PC-3 (cell line): ENCODE measurements around the gene VGLL1. TPM values are rescaled to one million over a fixed set of nuclear protein-coding genes. Genes with fewer than 3 reads are reported as not detected.

Source experiments
- ATAC-seq: fragments of 200-7000 bp; cut with Tn5 transposase; 2 replicates; pipeline ENCODE4 v1.9.1; 2020; ENCODE audit warnings: mild to moderate bottlenecking, moderate library complexity
- BruUV-seq: library from RNA; stranded (reverse); fragments of 400-500 nt; replicated peaks from 2 replicates; lab custom pipeline; 2021; lab: Mats Ljungman, UMichigan
- CTCF ChIA-PET: fragments of 300-600 bp; sonication (Branson Sonifier 250); formaldehyde crosslinking; loops from one replicate; lab custom pipeline; 2022; ENCODE audit warnings: antibody characterized with exemption; lab: Charles Lee
- POLR2A ChIA-PET: fragments of 300-600 bp; sonication (Branson Sonifier 250); formaldehyde crosslinking; loops from one replicate; lab custom pipeline; 2022; ENCODE audit warnings: antibody characterized with exemption; ENCODE audit not compliant: unreplicated experiment; lab: Charles Lee
- DNase-seq: peaks from one replicate; pipeline ENCODE4 v3.0.0-alpha.2; 2015
- H2AFZ ChIP-seq: fragments of 300-600 bp; sonication (generic); 2 replicates; pipeline ENCODE4 v1.6.0; 2016; ENCODE audit warnings: antibody characterized with exemption, low read length
- H3F3A ChIP-seq: fragments of 300-600 bp; sonication (generic); one replicate; pipeline ENCODE4 v1.6.0; 2017; ENCODE audit warnings: antibody characterized with exemption, low read length, control low read depth, mild to moderate bottlenecking; ENCODE audit not compliant: unreplicated experiment
- H3K27ac ChIP-seq: fragments of 300-600 bp; sonication (generic); 2 replicates; pipeline ENCODE4 v1.5.1; 2016; ENCODE audit warnings: mild to moderate bottlenecking, low read length
- H3K27me3 ChIP-seq: fragments of 300-600 bp; sonication (generic); 2 replicates; pipeline ENCODE4 v1.6.1; 2016; ENCODE audit warnings: low read length, mixed read lengths
- H3K36me3 ChIP-seq: fragments of 300-600 bp; sonication (generic); 2 replicates; pipeline ENCODE4 v1.6.1; 2016; ENCODE audit warnings: low read depth, mixed run types, low read length, mixed read lengths
- H3K4me1 ChIP-seq: fragments of 300-600 bp; sonication (generic); 2 replicates; pipeline ENCODE4 v1.5.1; 2016; ENCODE audit warnings: low read length; ENCODE audit not compliant: insufficient read depth
- H3K4me2 ChIP-seq: fragments of 300-600 bp; sonication (generic); 2 replicates; pipeline ENCODE4 v1.6.0; 2016; ENCODE audit warnings: low read length
- H3K4me3 ChIP-seq: fragments of 300-600 bp; sonication (generic); 2 replicates; pipeline ENCODE4 v1.5.1; 2016; ENCODE audit warnings: mild to moderate bottlenecking, low read length, mixed read lengths
- H3K79me2 ChIP-seq: fragments of 300-600 bp; sonication (generic); 2 replicates; pipeline ENCODE4 v1.6.1; 2017; ENCODE audit warnings: low read length, mixed read lengths
- H3K9ac ChIP-seq: fragments of 300-600 bp; sonication (generic); 2 replicates; pipeline ENCODE4 v1.6.0; 2016; ENCODE audit warnings: mild to moderate bottlenecking, low read length
- H3K9me2 ChIP-seq: fragments of 300-600 bp; sonication (generic); replicated peaks from 2 replicates; pipeline ENCODE4 v1.6.1; 2016; ENCODE audit warnings: mixed run types, low read length, mixed read lengths
- H3K9me3 ChIP-seq: fragments of 300-600 bp; sonication (generic); 2 replicates; pipeline ENCODE4 v1.6.1; 2016; ENCODE audit warnings: low read length, mixed read lengths
- H4K20me1 ChIP-seq: fragments of 300-600 bp; sonication (generic); 2 replicates; pipeline ENCODE4 v1.6.1; 2016; ENCODE audit warnings: low read length, mixed read lengths
- CTCF ChIP-seq: fragments of 300-600 bp; sonication (generic); conservative IDR thresholded peaks from 2 replicates; pipeline ENCODE4 v1.5.1; 2017; ENCODE audit warnings: antibody characterized with exemption, low read depth, mild to moderate bottlenecking, low read length
- EZH2 ChIP-seq: fragments of 300-600 bp; sonication (generic); IDR thresholded peaks from one replicate; pipeline ENCODE4 v1.6.1; 2017; ENCODE audit warnings: antibody characterized with exemption, mild to moderate bottlenecking, low read length; ENCODE audit not compliant: unreplicated experiment
- EZH2phosphoT487 ChIP-seq: fragments of 300-600 bp; sonication (generic); IDR thresholded peaks from 2 replicates; pipeline ENCODE4 v1.6.1; 2018; ENCODE audit warnings: mild to moderate bottlenecking, antibody characterized with exemption, low read length, borderline replicate concordance
- intact Hi-C: fragments of 100-400 bp; cut with micrococcal nuclease; formaldehyde crosslinking; loops from 2 replicates; pipeline ENCODE4 v1.9.0; 2023
- total RNA-seq: library from RNA; depleted of rRNA; stranded (reverse); fragments of >200 nt; gene quantifications from 2 replicates; pipeline ENCODE4 v1.2.3, GENCODE V29; 2014

VGLL1 gene
- total RNA-seq, 1 experiment from 2014 or later, result 5.3 TPM

- H3K9me3 ChIP-seq, result no peaks in the 10 kb centered on the region
- ATAC-seq, result no peak
- POLR2A ChIA-PET, result no interaction called here
These were observed 52.5 kb downstream of the VGLL1 start for GRCh38 chrX:136584545-136584944.

GRCh38 chrX:136585262-136585661 lies 53.2 kb downstream of the VGLL1 start:
- TF ChIP-seq EZH2, result no peak
- TF ChIP-seq CTCF, result no peak
- TF ChIP-seq EZH2phosphoT487, result no peak

More at GRCh38 chrX:136584545-136584944, 52.5 kb downstream of the VGLL1 start:
- H3K36me3 ChIP-seq, result no peaks in the 10 kb centered on the region
- H3F3A ChIP-seq, result no peaks in the 10 kb centered on the region
- intact Hi-C loops, result no loop called here
- H3K4me1 ChIP-seq, result peaks cover 20% of the 10 kb centered on the region
- CTCF ChIA-PET, result no interaction called here
- H3K4me3 ChIP-seq, result no peak overlapping the region
- H2AFZ ChIP-seq, result no peak overlapping the region
- no peaks in the 10 kb centered on the region for H3K9me2 ChIP-seq
- TF ChIP-seq EZH2 (no peak), CTCF (no peak), EZH2phosphoT487 (no peak)
- no peak overlapping the region for H3K4me2 ChIP-seq
- no peaks in the 10 kb centered on the region for H3K79me2 ChIP-seq
- DNase-seq, result no peak
- no peak overlapping the region for H3K27ac ChIP-seq
- H3K9ac ChIP-seq, result no peak overlapping the region
- no TSS peak for BruUV-seq
- no peaks in the 10 kb centered on the region for H3K27me3 ChIP-seq
- H4K20me1 ChIP-seq, result no peaks in the 10 kb centered on the region

DNA sequence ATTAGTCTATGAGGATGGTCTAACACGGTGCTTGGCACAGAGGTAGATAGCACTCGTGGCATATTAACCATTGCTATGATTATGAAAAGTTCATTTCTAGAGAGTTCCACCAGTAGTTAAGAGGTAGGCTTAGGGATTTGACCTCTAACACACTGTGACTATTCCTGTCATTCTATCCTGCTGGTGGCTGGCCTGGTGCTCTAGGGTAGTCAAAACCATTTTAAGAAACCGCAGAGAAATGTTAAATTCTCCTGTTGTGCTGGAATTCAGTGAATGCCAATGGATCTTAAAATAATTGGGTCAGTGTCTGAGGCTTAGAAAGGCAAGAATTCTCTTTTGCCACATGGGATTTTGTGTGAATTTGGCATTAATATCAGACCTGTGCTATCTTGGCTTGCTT lies 53.9 kb downstream of the VGLL1 start:
- Histone ChIP-seq H3K27me3 (no peaks in the 10 kb centered on the region), H3K4me1 (peaks cover 33% of the 10 kb centered on the region), H3K9me3 (no peaks in the 10 kb centered on the region), H3K9ac (no peak overlapping the region; the same call in 1 of the 2 replicates), H2AFZ (no peak overlapping the region; the same call in 1 of the 2 replicates), H3K9me2 (no peaks in the 10 kb centered on the region), H3K79me2 (no peaks in the 10 kb centered on the region), H3K4me3 (no peak overlapping the region), H3K36me3 (no peaks in the 10 kb centered on the region), H3K27ac (peak overlapping the region; percentile 65), H4K20me1 (no peaks in the 10 kb centered on the region), H3K4me2 (peak overlapping the region; percentile 12; the same call in 1 of the 2 replicates), H3F3A (no peaks in the 10 kb centered on the region)
- intact Hi-C loops, result no loop called here
- DNase-seq (no peak), ATAC-seq (no peak)
- POLR2A ChIA-PET, result no interaction called here
- no TSS peak for BruUV-seq
- no peak for TF ChIP-seq EZH2phosphoT487
- CTCF ChIA-PET, result no interaction called here

More at GRCh38 chrX:136585262-136585661, 53.2 kb downstream of the VGLL1 start:
- ChIA-PET POLR2A (no interaction called here), CTCF (no interaction called here)
- H2AFZ ChIP-seq, result no peak overlapping the region
- no peaks in the 10 kb centered on the region for H3F3A ChIP-seq
- no peaks in the 10 kb centered on the region for H3K9me3 ChIP-seq
- H3K27ac ChIP-seq, result no peak overlapping the region
- no peak for DNase-seq
- no peaks in the 10 kb centered on the region for H3K79me2 ChIP-seq
- no TSS peak for BruUV-seq
- H3K9ac ChIP-seq, result no peak overlapping the region
- H3K9me2 ChIP-seq, result no peaks in the 10 kb centered on the region
- no peak overlapping the region for H3K4me3 ChIP-seq
- H3K4me1 ChIP-seq, result peaks cover 28% of the 10 kb centered on the region
- H3K27me3 ChIP-seq, result no peaks in the 10 kb centered on the region
- no peak for ATAC-seq
- intact Hi-C loops, result no loop called here
- no peaks in the 10 kb centered on the region for H4K20me1 ChIP-seq
- no peak overlapping the region for H3K4me2 ChIP-seq
- H3K36me3 ChIP-seq, result no peaks in the 10 kb centered on the region
